HCT116 (cell line): ENCODE data around the gene CRACR2A. TPM values are rescaled to one million over a fixed set of nuclear protein-coding genes. Genes with fewer than 3 reads are reported as not detected.

Source experiments
- ATAC-seq: fragments of 200-7000 bp; cut with Tn5 transposase; 2 replicates; pipeline ENCODE4 v1.9.1; 2020; ENCODE audit warnings: mild to moderate bottlenecking, moderate library complexity
- BruUV-seq: library from RNA; stranded (reverse); fragments of 400-500 nt; replicated peaks from 2 replicates; lab custom pipeline; 2021; lab: Mats Ljungman, UMichigan
- CTCF ChIA-PET: fragments of 300-600 bp; sonication (Branson Sonifier 250); formaldehyde crosslinking; loops from one replicate; lab custom pipeline; 2021; ENCODE audit warnings: antibody characterized with exemption; lab: Charles Lee
- POLR2A ChIA-PET: fragments of 300-600, 350-600 bp; sonication (Branson Sonifier 250); formaldehyde crosslinking; loops from one replicate; lab custom pipeline; 2021; ENCODE audit warnings: antibody characterized with exemption; lab: Charles Lee
- RAD21 ChIA-PET, 2 experiments: fragments of 300-600 bp; sonication (Branson Sonifier 250); formaldehyde crosslinking; loops; one replicate each; lab custom pipeline; 2023; ENCODE audit warnings: low total read pairs in 2 of 2; ENCODE audit not compliant: uncharacterized antibody in 2 of 2, unreplicated experiment in 2 of 2, low non-redundant PET in 1 of 2; lab: Charles Lee
- DNase-seq: peaks from one replicate; pipeline ENCODE4 v3.0.0-alpha.2; 2010; ENCODE audit warnings: low read depth, low spot score
- H2AFZ ChIP-seq: fragments of 200-600 bp; shearing (Covaris generic), sonication (generic); 2 replicates; pipeline ENCODE4 v1.6.1; 2017; ENCODE audit warnings: low read depth, mixed run types, mixed read lengths, antibody characterized with exemption, low read length; ENCODE audit not compliant: poor library complexity, severe bottlenecking
- H3K27ac ChIP-seq: 2 replicates; pipeline ENCODE4 v1.5.1; 2012; ENCODE audit warnings: low read depth, low read length
- H3K27me3 ChIP-seq: fragments of 200-600 bp; sonication (generic); 2 replicates; pipeline ENCODE4 v1.6.1; 2016; ENCODE audit warnings: mixed run types, low read length, mixed read lengths; ENCODE audit not compliant: insufficient read depth
- H3K36me3 ChIP-seq, 2 experiments: fragments of 200-500 bp in 1 of 2; fragments of 200-600 bp in 1 of 2; sonication (Bioruptor generic) in 1 of 2; sonication (generic) in 1 of 2; 2 replicates each; pipeline versions ENCODE4 v1.5.1 to v1.6.1; 2014 to 2016; ENCODE audit warnings: low read length in 2 of 2, inconsistent platforms in 1 of 2, mixed read lengths in 1 of 2, mixed run types in 1 of 2; ENCODE audit not compliant: insufficient read depth in 2 of 2, control insufficient read depth in 1 of 2
- H3K4me1 ChIP-seq, 2 experiments: fragments of 200-600 bp in 1 of 2; sonication (generic) in 1 of 2; 2 replicates each; pipeline versions ENCODE4 v1.5.1 to v1.6.1; 2012 to 2017; ENCODE audit warnings: low read length in 2 of 2, inconsistent platforms in 1 of 2, mild to moderate bottlenecking in 1 of 2, mixed read lengths in 1 of 2, mixed run types in 1 of 2, moderate library complexity in 1 of 2; ENCODE audit not compliant: insufficient read depth in 2 of 2, control insufficient read depth in 1 of 2
- H3K4me2 ChIP-seq: fragments of 200-600 bp; sonication (generic); 2 replicates; pipeline ENCODE4 v1.6.1; 2017; ENCODE audit warnings: mixed run types, low read length, mixed read lengths
- H3K4me3 ChIP-seq, 2 experiments: fragments of 200-600 bp in 1 of 2; sonication (generic) in 1 of 2; replicated peaks in 1 of 2; 2 replicates each; pipeline ENCODE4 v1.5.1; 2011 to 2016; ENCODE audit warnings: low read length in 2 of 2, control low read depth in 1 of 2, low read depth in 1 of 2, mild to moderate bottlenecking in 1 of 2, mixed read lengths in 1 of 2, mixed run types in 1 of 2
- H3K79me2 ChIP-seq: fragments of 200-600 bp; sonication (generic); 2 replicates; pipeline ENCODE4 v1.6.1; 2017; ENCODE audit warnings: mild to moderate bottlenecking, mixed run types, low read length, moderate library complexity, mixed read lengths; ENCODE audit not compliant: insufficient read depth
- H3K9ac ChIP-seq: fragments of 200-600 bp; sonication (generic); 2 replicates; pipeline ENCODE4 v1.6.1; 2016; ENCODE audit warnings: low read length, mixed read lengths
- H3K9me2 ChIP-seq: fragments of 200-600 bp; sonication (generic), shearing (Covaris generic); 2 replicates; pipeline ENCODE4 v1.6.1; 2017; ENCODE audit warnings: mixed run types, mild to moderate bottlenecking, moderate library complexity; ENCODE audit not compliant: insufficient read depth
- H3K9me3 ChIP-seq, 2 experiments: fragments of 200-500 bp in 1 of 2; fragments of 200-600 bp in 1 of 2; sonication (Bioruptor generic) in 1 of 2; sonication (generic) in 1 of 2; 2 replicates each; pipeline ENCODE4 v1.6.1; 2014 to 2017; ENCODE audit warnings: low read length in 2 of 2, mixed read lengths in 2 of 2, inconsistent platforms in 1 of 2, low read depth in 1 of 2, mild to moderate bottlenecking in 1 of 2, mixed run types in 1 of 2, moderate library complexity in 1 of 2; ENCODE audit not compliant: control insufficient read depth in 1 of 2, insufficient read depth in 1 of 2
- H4K20me1 ChIP-seq: fragments of 200-600 bp; sonication (generic), shearing (Covaris generic); 2 replicates; pipeline ENCODE4 v1.6.1; 2017; ENCODE audit warnings: mixed run types, mild to moderate bottlenecking, moderate library complexity; ENCODE audit not compliant: insufficient read depth
- EGR1 ChIP-seq: IDR thresholded peaks from 2 replicates; pipeline ENCODE4 v1.6.1; 2012; ENCODE audit warnings: low read depth
- FOSL1 ChIP-seq: IDR thresholded peaks from 2 replicates; pipeline ENCODE4 v1.6.1; 2012; ENCODE audit warnings: low read depth
- JUND ChIP-seq: IDR thresholded peaks from 2 replicates; pipeline ENCODE4 v1.6.1; 2012
- RAD21 ChIP-seq: IDR thresholded peaks from 2 replicates; pipeline ENCODE4 v1.6.1; 2012; ENCODE audit warnings: low read depth, mild to moderate bottlenecking
- SP1 ChIP-seq: IDR thresholded peaks from 2 replicates; pipeline ENCODE4 v1.6.1; 2012; ENCODE audit warnings: low read depth
- TCF7L2 ChIP-seq: IDR thresholded peaks from 2 replicates; pipeline ENCODE4 v1.7.0; 2011; ENCODE audit warnings: borderline replicate concordance, inconsistent platforms; ENCODE audit not compliant: insufficient read depth, insufficient read length; ENCODE audit errors: extremely low read depth
- YY1 ChIP-seq: IDR thresholded peaks from 2 replicates; pipeline ENCODE4 v1.6.1; 2011; ENCODE audit warnings: low read length, low read depth, moderate library complexity, mild to moderate bottlenecking; ENCODE audit not compliant: insufficient replicate concordance; ENCODE audit errors: extremely low read depth
- ZFX ChIP-seq: fragments of 450-650 bp; IDR thresholded peaks from 2 replicates; pipeline ENCODE4 v1.6.1; 2017
- ZNF274 ChIP-seq: fragments of 200-500 bp; sonication (Bioruptor generic); IDR thresholded peaks from 2 replicates; pipeline ENCODE4 v1.6.1; 2014; ENCODE audit warnings: mild to moderate bottlenecking, low read depth, low read length, inconsistent platforms
- intact Hi-C: fragments of 100-400 bp; cut with micrococcal nuclease; formaldehyde crosslinking; loops from 2 replicates; pipeline ENCODE4 v1.10.0; 2022
- total RNA-seq: library from RNA; stranded (reverse); gene quantifications from one replicate; pipeline ENCODE4 v1.2.1, GENCODE V29; 2021; ENCODE audit not compliant: unreplicated experiment
- TF ChIP-seq, protein P1 (sequence below), 3 experiments: fragments of 200-600 bp in 1 of 3; sonication (generic) in 1 of 3; IDR thresholded peaks in 2 of 3; conservative IDR thresholded peaks in 1 of 3; 2 replicates each; pipeline ENCODE4 v1.5.1; 2012 to 2017; ENCODE audit warnings: low read depth in 2 of 3, low read length in 2 of 3, antibody characterized with exemption in 1 of 3, borderline replicate concordance in 1 of 3, control low read depth in 1 of 3, mild to moderate bottlenecking in 1 of 3, mixed read lengths in 1 of 3, mixed run types in 1 of 3, moderate library complexity in 1 of 3; ENCODE audit not compliant: insufficient read depth in 1 of 3

CRACR2A gene
- total RNA-seq, 1 experiment from 2014 or later, result 18.4 TPM

DNA sequence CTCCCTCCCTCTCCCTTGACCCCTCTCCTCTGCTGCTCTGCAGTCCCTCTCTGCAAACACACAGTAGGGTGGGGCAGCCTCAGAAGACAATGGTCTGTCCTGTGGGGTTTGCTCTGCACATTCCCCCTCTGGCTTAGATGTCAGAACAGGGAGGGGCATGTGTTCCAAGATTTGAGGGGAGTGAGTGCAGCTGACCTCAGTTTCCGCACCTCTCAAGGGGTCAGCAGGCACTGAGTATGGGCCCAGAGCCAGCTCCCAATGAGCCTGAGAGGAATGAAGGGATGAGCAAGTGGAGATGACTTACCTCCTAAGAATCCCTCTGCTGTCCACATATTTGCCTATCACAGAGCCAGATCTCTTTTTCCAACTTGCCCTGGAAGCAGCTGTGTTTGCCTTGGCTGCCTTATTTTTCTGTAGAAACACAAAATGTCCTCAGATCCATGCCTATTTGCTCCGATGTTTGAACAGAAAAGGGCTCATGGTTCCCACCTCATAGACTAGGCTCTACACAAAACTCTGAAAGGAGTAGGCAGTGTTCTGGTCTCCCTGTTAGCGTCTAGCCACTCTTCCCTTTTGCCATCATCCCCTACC lies 111.4 kb downstream of the CRACR2A start:
- no peaks in the 10 kb centered on the region for H3K9me3 ChIP-seq
- intact Hi-C loops, result no loop called here
- H3K9ac ChIP-seq, result no peak overlapping the region
- H3K27me3 ChIP-seq, result no peaks in the 10 kb centered on the region
- RAD21 ChIA-PET, result no interaction called here
- ATAC-seq, result no peak
- no peaks in the 10 kb centered on the region for H3K36me3 ChIP-seq
- no peak for DNase-seq
- no peak overlapping the region for H3K27ac ChIP-seq
- no TSS peak for BruUV-seq
- no peaks in the 10 kb centered on the region for H3K4me1 ChIP-seq
- H2AFZ ChIP-seq, result no peak overlapping the region
- no peak overlapping the region for H3K4me3 ChIP-seq
- H4K20me1 ChIP-seq, result no peaks in the 10 kb centered on the region
- H3K9me2 ChIP-seq, result no peaks in the 10 kb centered on the region
- TF ChIP-seq JUND (no peak), ZFX (no peak), YY1 (no peak), TCF7L2 (no peak), ZNF274 (no peak), SP1 (no peak), FOSL1 (no peak), EGR1 (no peak)
- CTCF ChIA-PET, result interaction anchor here (1.3 kb wide), 1 partner anchor 341 kb away, joined by 7 read pairs; no protein-coding TSS in a partner anchor
- POLR2A ChIA-PET, result no interaction called here
- H3K4me2 ChIP-seq, result no peak overlapping the region
- H3K79me2 ChIP-seq, result no peaks in the 10 kb centered on the region

DNA sequence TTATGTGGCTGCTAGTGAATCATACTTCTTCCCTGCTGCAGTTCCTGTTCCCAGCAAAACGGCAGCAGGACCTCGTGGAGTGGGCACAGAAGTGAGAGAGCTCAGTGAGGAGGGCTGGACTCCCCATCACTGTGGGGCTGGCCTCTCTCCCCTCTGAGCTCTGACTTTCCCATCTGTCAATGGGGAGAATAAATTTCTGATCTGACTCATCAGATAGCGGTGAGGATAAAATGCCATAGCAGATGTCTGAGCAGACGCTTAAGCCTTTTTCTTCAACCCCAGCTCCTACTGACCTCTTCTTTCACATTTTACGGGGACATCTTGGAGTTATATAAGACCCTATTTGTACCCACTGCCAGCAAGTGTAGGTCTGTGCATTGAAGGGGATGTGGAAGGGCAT lies 116.6 kb downstream of the CRACR2A start:
- POLR2A ChIA-PET, result no interaction called here
- no peaks in the 10 kb centered on the region for H3K9me3 ChIP-seq
- no peak for TF ChIP-seq RAD21
- TF ChIP-seq, protein P1, sequence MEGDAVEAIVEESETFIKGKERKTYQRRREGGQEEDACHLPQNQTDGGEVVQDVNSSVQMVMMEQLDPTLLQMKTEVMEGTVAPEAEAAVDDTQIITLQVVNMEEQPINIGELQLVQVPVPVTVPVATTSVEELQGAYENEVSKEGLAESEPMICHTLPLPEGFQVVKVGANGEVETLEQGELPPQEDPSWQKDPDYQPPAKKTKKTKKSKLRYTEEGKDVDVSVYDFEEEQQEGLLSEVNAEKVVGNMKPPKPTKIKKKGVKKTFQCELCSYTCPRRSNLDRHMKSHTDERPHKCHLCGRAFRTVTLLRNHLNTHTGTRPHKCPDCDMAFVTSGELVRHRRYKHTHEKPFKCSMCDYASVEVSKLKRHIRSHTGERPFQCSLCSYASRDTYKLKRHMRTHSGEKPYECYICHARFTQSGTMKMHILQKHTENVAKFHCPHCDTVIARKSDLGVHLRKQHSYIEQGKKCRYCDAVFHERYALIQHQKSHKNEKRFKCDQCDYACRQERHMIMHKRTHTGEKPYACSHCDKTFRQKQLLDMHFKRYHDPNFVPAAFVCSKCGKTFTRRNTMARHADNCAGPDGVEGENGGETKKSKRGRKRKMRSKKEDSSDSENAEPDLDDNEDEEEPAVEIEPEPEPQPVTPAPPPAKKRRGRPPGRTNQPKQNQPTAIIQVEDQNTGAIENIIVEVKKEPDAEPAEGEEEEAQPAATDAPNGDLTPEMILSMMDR (IDR thresholded peaks at IDR 0.05 in 2 of 3, conservative IDR thresholded peaks at IDR 0.05 in 1 of 3; ENCODE audit: borderline replicate concordance in 1 of 3, insufficient read depth in 1 of 3, low read depth in 2 of 3, low read length in 2 of 3), result no peak
- TF ChIP-seq, all 23 proteins: peak for 0
- ATAC-seq (no peak), DNase-seq (no peak)
- H3K9ac ChIP-seq, result no peak overlapping the region
- no peaks in the 10 kb centered on the region for H3K79me2 ChIP-seq
- RAD21 ChIA-PET, result no interaction called here
- no peak overlapping the region for H2AFZ ChIP-seq
- H3K4me3 ChIP-seq, result no peak overlapping the region
- no peaks in the 10 kb centered on the region for H3K27me3 ChIP-seq
- no peak overlapping the region for H3K27ac ChIP-seq
- no peaks in the 10 kb centered on the region for H3K9me2 ChIP-seq
- BruUV-seq, result no TSS peak
- intact Hi-C loops, result no loop called here
- CTCF ChIA-PET, result interaction anchor here (1.3 kb wide), 1 partner anchor 336 kb away, joined by 4 read pairs; no protein-coding TSS in a partner anchor
- H4K20me1 ChIP-seq, result no peaks in the 10 kb centered on the region
- no peak overlapping the region for H3K4me2 ChIP-seq
- H3K4me1 ChIP-seq, result no peaks in the 10 kb centered on the region
- H3K36me3 ChIP-seq, result no peaks in the 10 kb centered on the region
